OCI-LY7 (cell line): ENCODE data around the gene MAPK8IP1. TPM values are rescaled to one million over a fixed set of nuclear protein-coding genes. Genes with fewer than 3 reads are reported as not detected.

ENCODE experiments used
- BruUV-seq: library from RNA; stranded (reverse); fragments of 400-500 nt; replicated peaks from 2 replicates; lab custom pipeline; 2021; lab: Mats Ljungman, UMichigan
- CTCF ChIA-PET: fragments of 300-600 bp; sonication (Branson Sonifier 250); formaldehyde crosslinking; loops from one replicate; lab custom pipeline; 2022; ENCODE audit warnings: antibody characterized with exemption; ENCODE audit not compliant: unreplicated experiment; lab: Charles Lee
- POLR2A ChIA-PET: fragments of 300-600 bp; sonication (Branson Sonifier 250); formaldehyde crosslinking; loops from one replicate; lab custom pipeline; 2022; ENCODE audit warnings: antibody characterized with exemption; lab: Charles Lee
- DNase-seq: peaks from one replicate; pipeline ENCODE4 v3.0.0-alpha.2; 2015; ENCODE audit warnings: low spot score
- H2AFZ ChIP-seq: fragments of 200-600 bp; sonication (generic), shearing (Covaris generic); 2 replicates; pipeline ENCODE4 v1.6.1; 2014; ENCODE audit warnings: mild to moderate bottlenecking, antibody characterized with exemption, low read length, moderate library complexity
- H3K27ac ChIP-seq: fragments of 200-600 bp; sonication (generic); 2 replicates; pipeline ENCODE4 v1.5.1; 2014; ENCODE audit warnings: mixed run types, low read depth, mild to moderate bottlenecking, moderate library complexity, low read length, inconsistent platforms; ENCODE audit not compliant: poor library complexity, severe bottlenecking
- H3K36me3 ChIP-seq: fragments of 200-600 bp; sonication (generic); 2 replicates; pipeline ENCODE4 v1.6.1; 2014; ENCODE audit warnings: mild to moderate bottlenecking, antibody characterized with exemption, low read length, moderate library complexity, mixed read lengths; ENCODE audit not compliant: insufficient read depth
- H3K4me1 ChIP-seq: fragments of 200-600 bp; sonication (generic); 2 replicates; pipeline ENCODE4 v1.5.1; 2014; ENCODE audit warnings: mild to moderate bottlenecking, low read length; ENCODE audit not compliant: insufficient read depth, poor library complexity, severe bottlenecking
- H3K4me2 ChIP-seq: fragments of 200-600 bp; sonication (generic); 2 replicates; pipeline ENCODE4 v1.6.1; 2014; ENCODE audit warnings: mild to moderate bottlenecking, low read length
- H3K4me3 ChIP-seq: fragments of 200-600 bp; sonication (generic); 2 replicates; pipeline ENCODE4 v1.5.1; 2014; ENCODE audit warnings: mild to moderate bottlenecking, low read depth, low read length; ENCODE audit not compliant: poor library complexity, severe bottlenecking
- H3K79me2 ChIP-seq: fragments of 200-600 bp; sonication (generic); 2 replicates; pipeline ENCODE4 v1.6.1; 2016; ENCODE audit warnings: low read depth, mild to moderate bottlenecking, low read length, moderate library complexity, mixed read lengths; ENCODE audit not compliant: insufficient read depth
- H3K9me2 ChIP-seq: fragments of 200-600 bp; sonication (generic); 2 replicates; pipeline ENCODE4 v1.6.1; 2016; ENCODE audit warnings: mild to moderate bottlenecking, low read length, mixed read lengths; ENCODE audit not compliant: insufficient read depth
- H3K9me3 ChIP-seq: fragments of 200-600 bp; sonication (generic); 2 replicates; pipeline ENCODE4 v1.6.1; 2014; ENCODE audit warnings: mild to moderate bottlenecking, mixed run types, low read length, mixed read lengths
- H4K20me1 ChIP-seq: fragments of 200-600 bp; sonication (generic); 2 replicates; pipeline ENCODE4 v1.6.1; 2014; ENCODE audit warnings: mild to moderate bottlenecking, antibody characterized with exemption, low read length, moderate library complexity, mixed read lengths; ENCODE audit not compliant: insufficient read depth
- CTCF ChIP-seq: fragments of 200-600 bp; sonication (generic); conservative IDR thresholded peaks from 2 replicates; pipeline ENCODE4 v1.5.1; 2014; ENCODE audit warnings: mild to moderate bottlenecking, antibody characterized with exemption, low read length, moderate library complexity, mixed read lengths
- EZH2phosphoT487 ChIP-seq: fragments of 200-600 bp; sonication (generic); IDR thresholded peaks from 2 replicates; pipeline ENCODE4 v1.6.1; 2018; ENCODE audit warnings: low read depth, borderline replicate concordance, mild to moderate bottlenecking, mixed run types, antibody characterized with exemption, low read length, moderate library complexity, mixed read lengths
- intact Hi-C: fragments of 100-400 bp; cut with micrococcal nuclease; formaldehyde crosslinking; loops from one replicate; pipeline ENCODE4 v1.10.0; 2022; ENCODE audit not compliant: unreplicated experiment
- total RNA-seq, 2 experiments: library from RNA; depleted of rRNA in 1 of 2; stranded (reverse); fragments of >200 nt in 1 of 2; shearing (Covaris generic) in 1 of 2; gene quantifications; 2 replicates each; pipeline ENCODE4 v1.2.3, GENCODE V29; 2014 to 2022

The MAPK8IP1 gene
- total RNA-seq, 2 experiments from 2014 or later = 2.2 TPM

DNA sequence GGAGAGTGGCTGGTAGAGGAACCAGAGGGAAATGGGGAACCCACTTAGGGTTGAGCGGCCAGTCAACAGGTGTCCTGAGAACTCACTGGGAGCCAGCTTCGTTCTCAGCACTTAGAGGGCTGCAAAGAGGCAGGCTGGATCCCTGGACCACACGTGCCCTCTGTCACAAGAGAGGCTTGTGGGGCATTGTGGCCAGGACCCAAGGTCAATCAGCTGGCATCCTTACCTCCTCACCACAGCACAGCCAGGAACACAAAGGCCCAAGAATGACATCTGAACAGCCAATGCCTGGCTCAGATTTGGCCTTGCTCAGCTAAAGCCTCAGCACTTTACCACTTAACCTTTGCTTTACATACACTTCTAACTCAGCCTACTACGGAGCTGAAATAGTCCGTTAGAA, 7.4 kb downstream of the MAPK8IP1 start:
- intact Hi-C loops = no loop called here

DNA sequence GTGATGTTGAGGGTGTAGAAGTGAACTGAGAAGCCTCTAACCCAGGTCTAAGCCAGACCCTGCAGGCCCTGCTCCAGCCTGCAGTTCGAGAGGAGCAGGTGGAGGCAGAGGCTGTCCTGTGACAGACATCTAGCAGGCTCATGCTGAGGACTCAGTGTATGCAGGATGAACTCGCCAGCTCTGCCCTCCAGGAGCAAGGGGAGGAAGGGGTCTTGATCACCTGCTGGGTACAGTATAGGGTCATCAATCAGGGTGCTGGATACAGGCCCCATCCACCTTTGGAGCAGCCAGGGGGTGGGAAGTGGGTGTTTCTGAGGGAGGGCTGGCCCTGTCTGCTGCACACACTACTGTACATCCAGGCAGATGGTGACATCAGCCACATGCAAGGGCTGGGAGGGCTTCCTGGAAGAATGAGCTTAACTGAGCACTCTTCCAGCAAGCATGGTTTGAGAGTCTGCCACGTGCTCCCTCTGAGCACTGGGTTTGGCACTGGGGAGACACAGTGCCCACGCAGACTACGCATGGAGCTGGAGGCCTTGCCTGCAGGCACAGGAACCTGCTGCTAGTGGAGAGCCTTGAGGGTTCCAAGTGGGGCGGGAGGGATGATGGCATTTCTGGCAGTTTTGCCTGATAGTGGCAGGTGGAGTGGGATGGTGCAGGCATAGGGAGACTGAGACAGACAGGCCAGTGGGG, 9.2 kb downstream of the MAPK8IP1 start:
- ChIA-PET CTCF (no interaction called here), POLR2A (interaction anchor here (1.1 kb wide), 1 partner anchor 56 kb away, joined by 4 read pairs; no protein-coding TSS in a partner anchor)
- Histone ChIP-seq H3K9me2 (no peaks in the 10 kb centered on the region), H3K79me2 (no peaks in the 10 kb centered on the region), H3K4me3 (no peak overlapping the region), H3K4me2 (no peak overlapping the region), H3K27ac (no peak overlapping the region), H3K9me3 (no peaks in the 10 kb centered on the region), H3K4me1 (peaks cover 12% of the 10 kb centered on the region), H3K36me3 (no peaks in the 10 kb centered on the region), H2AFZ (no peak overlapping the region), H4K20me1 (no peaks in the 10 kb centered on the region)
- intact Hi-C loops = no loop called here
- DNase-seq = no peak
- BruUV-seq = no TSS peak
- TF ChIP-seq EZH2phosphoT487 (no peak), CTCF (no peak)

More for the DNA sequence above, 7.4 kb downstream of the MAPK8IP1 start:
- ChIA-PET CTCF (no interaction called here), POLR2A (interaction anchor here (0.7 kb wide), 1 partner anchor 41 kb away, joined by 3 read pairs; no protein-coding TSS in a partner anchor)
- H3K36me3 ChIP-seq = no peaks in the 10 kb centered on the region
- no peak overlapping the region for H3K27ac ChIP-seq
- H3K9me3 ChIP-seq = no peaks in the 10 kb centered on the region
- H2AFZ ChIP-seq = no peak overlapping the region
- no peaks in the 10 kb centered on the region for H3K4me1 ChIP-seq
- no peak overlapping the region for H3K4me2 ChIP-seq
- no peaks in the 10 kb centered on the region for H3K9me2 ChIP-seq
- no TSS peak for BruUV-seq
- H4K20me1 ChIP-seq = no peaks in the 10 kb centered on the region
- H3K4me3 ChIP-seq = no peak overlapping the region
- TF ChIP-seq EZH2phosphoT487 = no peak
- no peak for TF ChIP-seq CTCF
- H3K79me2 ChIP-seq = no peaks in the 10 kb centered on the region
- DNase-seq = no peak

- ChIA-PET CTCF (no interaction called here), POLR2A (interaction anchor here (1.1 kb wide), 1 partner anchor 55 kb away, joined by 4 read pairs; no protein-coding TSS in a partner anchor)
- Histone ChIP-seq H3K9me3 (no peaks in the 10 kb centered on the region), H3K79me2 (no peaks in the 10 kb centered on the region), H3K4me3 (no peak overlapping the region), H4K20me1 (no peaks in the 10 kb centered on the region), H3K9me2 (no peaks in the 10 kb centered on the region), H3K4me2 (no peak overlapping the region), H3K4me1 (peaks cover 13% of the 10 kb centered on the region), H3K27ac (no peak overlapping the region), H2AFZ (no peak overlapping the region), H3K36me3 (no peaks in the 10 kb centered on the region)
- intact Hi-C loops = no loop called here
- TF ChIP-seq CTCF (no peak), EZH2phosphoT487 (no peak)
- no TSS peak for BruUV-seq
- DNase-seq = no peak
These were observed 10.3 kb downstream of the MAPK8IP1 start for GRCh38 chr11:45895553-45896259.
